UCSD-AML1 (cell line): ENCODE data around the gene DLGAP4.
"Not testable (repeated sequence)": the region's sequence is repeated elsewhere in the genome, so short reads cannot be mapped to it uniquely, and the experiment has no call there.

Experiments
- DNase-seq: peaks from one replicate; lab custom pipeline; 2025; ENCODE audit not compliant: unreplicated experiment; lab: John Stamatoyannopoulos, UW

Gene DLGAP4

DNA sequence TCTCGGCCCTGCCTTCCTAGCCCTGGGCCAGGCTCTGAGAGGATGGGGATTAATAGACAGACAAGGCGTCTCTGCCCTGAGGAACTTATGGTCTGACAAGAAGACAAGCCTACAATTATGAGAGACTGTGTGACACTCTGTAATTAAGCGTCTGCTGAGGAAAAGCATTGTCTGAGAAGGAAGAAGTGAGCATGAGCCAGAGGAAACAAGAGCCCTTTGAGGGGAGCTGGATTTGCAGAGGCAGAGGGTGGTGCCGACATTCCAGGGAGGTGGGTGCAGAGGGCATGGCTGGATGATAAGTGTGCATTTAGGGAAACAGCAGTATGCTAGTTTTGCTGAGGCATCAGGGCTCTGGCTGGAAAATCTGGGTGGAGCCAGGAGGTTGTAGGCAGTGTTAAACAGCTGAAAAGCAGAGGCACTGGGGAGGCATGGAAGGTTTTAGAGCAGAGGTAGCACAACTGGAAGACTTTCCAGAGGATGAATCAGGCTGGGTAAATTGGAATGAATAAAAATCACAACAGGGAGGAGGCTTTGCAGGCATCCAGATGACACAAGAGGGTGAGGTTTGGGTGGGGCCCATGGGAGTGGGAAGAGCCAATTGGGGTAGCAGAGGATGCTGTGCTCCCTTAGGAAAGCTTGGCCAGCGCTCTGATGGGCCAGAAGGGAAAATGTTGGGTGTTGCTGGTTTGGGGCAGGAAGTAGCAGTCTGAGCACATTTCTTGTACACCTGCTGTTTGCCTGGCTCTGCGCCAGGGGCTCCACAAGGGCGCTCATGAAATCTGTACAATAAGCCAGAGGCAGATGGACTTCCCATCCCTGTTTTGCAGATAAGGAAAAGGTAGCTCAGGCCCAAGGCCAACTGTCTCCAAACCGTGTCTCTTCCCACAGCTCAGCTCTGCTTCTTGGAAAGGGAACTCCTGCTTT, 161.2 kb downstream of the DLGAP4 start:
- no peak for DNase-seq

DNA sequence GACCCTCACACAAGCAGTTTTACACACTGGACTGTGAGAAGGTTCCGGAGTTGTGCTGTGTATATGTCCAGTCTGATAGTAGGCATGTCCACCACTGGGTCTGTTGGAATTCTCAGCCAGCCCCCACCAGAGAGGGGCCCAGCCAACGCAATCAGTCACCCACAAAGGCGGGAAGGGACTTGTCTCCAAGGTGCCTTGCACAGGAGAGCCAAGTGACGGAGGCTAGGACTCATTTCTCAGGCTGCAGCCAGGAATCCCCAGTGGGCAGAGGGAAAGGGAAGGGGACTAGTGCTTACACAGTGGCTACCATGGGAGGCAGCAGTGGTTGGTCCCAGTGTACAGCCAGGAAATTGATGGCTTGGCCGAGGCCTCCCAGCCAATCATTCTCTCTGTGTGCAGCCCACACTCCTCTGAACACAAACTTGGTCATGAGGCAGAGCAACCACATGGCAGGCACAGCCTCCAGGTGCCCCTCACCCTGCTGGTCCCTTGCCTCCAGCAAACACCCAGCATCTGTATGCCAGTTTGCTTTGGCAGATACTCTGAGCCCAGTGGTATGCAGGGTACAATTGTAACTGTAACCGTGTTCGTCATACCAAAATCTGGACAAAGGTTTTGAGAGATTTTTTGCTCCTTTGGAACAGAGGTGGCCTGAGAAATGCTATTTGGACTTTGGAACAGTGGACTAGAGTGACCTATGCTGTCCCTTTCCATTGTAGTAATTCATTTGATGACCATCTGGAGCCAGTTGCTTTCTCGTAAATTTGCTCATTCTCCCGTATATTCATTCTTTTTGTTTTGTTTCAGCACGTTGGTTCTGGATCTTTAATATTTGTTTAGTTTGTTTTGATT, 162.2 kb downstream of the DLGAP4 start:
- DNase-seq = no peak

DNA sequence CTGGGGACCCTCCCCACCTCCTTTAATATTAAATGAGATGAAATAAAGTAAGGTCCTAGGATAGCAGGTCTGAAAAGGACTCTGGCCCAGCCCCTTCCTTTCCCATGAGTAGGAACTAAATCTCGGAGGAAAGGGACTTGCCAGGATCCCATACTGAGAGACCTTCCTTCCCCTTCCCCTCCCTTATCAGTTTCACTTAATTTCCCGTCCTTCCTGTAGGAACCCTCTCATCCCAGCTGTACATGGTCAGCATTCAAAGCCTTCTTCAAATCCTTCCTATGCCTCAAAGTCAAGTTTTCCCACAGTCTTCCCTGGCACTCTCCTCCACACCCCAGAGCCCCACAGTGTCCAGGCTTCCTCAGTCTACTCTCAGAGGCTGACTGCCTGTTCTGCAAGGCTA, 163.8 kb downstream of the DLGAP4 start:
- DNase-seq = no peak

DNA sequence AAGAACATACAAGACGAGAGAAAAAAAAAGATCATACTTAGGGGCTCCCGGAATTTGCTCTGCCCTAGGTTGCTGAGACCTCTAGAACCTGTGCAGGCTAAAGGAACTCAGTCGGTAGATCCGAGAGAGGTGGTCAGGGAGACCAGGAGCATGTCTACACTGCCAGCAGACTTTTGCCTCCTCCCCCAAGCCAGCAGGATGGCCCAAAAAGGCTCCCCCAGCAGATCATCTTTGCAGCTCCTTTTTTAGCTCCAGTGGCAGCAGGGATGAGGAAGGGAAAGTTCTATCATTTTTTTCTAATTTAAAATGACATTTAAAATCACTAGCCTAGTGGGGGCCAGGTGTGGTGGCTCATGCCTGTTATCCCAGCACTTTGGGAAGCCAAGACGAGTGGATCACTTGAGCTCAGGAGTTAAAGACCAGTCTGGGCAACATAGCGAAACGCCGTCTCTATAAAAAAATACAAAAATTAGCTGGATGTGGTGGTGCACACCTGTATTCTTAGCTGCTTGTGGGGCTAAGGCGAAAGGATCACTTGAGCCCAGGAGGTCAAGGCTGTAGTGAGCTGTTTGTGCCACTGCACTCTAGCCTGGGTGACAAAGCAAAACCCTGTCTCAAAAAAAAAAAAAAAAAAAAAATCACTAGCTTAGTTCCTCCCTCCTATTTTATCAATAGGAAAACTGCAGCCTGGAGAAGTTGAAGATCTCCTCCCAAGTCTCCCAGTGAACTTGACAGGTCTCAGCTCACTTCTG, 165.9 kb downstream of the DLGAP4 start:
- no peak for DNase-seq

DNA sequence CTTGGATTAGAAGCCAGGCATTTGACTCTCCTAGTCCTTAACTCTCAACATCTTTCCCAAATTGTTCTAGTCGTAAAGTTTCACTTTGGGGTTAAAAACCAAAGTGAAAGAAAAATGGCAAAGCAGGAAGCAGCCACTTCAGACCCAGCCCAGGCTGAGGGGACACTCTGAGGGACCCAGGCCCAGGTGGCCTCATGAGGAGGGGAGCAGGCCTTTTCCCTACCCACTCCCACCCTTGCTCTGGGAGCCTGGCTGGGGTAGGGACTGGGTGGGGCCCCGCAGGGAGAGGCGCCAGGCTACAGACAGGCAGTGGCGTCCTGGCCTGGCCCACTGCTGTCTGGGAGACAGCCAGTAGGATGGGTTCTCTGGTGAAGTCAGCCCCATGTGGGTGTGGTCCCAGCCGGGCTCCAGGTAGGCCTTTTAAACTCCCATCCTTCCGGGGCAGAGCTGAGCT, 166.5 kb downstream of the DLGAP4 start:
- no peak for DNase-seq

DNA sequence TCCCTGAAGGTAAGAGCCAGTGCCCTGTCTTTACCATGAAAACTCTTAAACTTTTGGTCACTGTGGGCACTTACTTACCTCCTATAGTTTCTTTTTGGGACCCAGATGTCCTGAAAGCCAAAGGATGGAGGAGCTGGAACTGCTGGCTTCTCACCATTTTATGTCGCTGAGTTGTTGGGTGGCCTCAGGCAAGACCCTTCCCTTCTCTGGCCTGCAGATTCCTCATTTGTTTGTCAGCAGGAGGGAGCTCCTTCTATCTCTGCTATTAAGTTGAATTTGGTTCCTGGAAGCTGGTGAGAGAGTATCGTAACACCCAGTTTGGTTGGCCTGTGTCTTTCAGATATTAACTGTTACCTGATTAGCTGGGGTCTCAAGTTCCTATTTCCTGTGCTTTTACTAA, 167.0 kb downstream of the DLGAP4 start:
- DNase-seq = no peak

DNA sequence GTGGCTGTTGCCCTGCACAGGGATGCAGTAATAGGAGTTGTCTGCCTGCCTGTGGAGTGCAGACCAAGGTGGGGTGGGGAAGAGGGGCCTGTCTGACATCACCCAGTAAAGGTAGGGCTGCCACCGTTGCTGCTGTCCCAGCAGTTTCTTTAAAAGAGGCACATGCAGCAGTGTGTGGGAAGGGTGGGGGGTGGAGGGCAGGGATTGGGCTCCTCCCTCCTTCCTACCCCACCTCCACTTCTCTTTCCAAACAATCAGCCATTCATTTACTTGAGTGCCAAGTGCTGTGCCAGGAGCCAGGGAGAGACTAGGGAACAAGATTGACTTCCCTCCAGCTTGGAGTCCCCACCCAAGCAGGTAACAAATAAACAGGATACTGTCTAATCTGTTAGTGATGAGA, 168.4 kb downstream of the DLGAP4 start:
- DNase-seq = no peak

DNA sequence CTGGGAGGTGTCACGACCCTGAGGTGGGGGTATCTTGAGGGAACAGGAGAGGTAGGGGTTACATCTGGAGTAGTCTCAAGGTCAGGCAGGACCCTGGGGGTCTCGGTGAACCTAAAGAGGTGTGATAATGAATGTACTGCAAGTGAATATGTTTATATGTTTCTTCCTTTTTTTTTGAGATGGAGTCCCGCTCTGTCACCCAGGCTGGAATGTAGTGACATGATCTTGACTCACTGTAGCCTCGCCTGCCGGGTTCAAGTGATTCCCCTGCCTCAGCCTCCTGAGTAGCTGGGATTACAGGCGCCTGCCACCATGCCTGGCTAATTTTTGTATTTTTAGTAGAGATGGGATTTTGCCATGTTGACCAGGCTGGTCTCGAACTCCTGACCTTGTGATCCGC, 168.9 kb downstream of the DLGAP4 start:
- DNase-seq = not testable (repeated sequence)

DNA sequence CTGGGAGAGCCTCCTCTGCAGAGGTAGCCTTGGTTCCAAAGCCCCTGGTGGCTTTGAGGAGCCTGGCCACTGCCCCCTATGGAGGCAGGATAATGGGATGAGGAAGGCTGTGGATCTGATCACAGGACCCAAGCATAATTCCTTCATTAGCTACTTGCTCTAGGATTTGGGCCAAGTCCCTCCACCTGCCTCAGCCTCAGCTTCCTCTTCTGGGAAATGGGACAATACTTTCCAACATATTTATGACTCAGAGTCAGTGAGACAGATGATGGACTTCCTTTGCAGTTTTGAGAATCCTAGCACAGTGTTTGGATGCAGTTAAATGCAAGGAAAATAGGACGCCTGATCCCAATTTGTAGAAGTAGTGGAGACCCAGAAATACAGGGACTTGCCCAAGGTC, 171.3 kb downstream of the DLGAP4 start:
- DNase-seq = no peak

DNA sequence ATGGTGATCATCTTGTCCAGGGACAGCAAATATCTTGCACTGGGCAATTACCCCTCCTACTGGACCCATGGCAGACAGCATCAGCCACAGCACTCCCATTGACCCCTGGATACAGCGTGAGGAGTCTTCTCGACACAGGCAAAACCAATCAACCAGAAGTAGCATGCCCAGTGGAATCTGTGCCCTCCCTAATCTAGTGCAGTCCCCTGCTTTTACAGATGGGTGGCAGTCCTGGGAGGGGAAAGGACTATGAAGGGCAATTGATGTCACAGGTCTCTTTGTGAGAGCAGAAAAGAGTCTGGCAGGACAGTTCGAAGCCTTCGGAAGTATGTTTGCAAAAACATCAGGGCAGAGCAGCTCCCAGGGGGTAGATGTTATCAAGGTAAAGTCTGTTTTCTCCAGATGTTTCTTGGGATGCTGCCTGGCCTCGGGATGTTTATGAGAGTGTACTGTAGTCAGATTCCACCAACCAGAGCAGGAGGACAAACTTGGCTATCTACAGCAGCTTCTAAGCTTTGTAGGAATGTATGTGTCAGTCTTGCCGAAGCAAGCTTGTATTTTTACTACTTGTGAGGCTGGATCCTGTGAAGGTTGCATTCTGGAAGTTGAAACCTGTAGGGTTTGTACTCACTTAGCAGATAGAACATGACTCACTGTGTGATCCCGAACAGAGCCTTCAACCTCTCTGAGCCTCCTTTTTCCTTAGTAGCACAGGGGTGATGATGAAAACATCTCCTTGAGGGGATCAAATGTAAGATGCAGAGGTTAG, 172.2 kb downstream of the DLGAP4 start:
- DNase-seq = no peak

DNA sequence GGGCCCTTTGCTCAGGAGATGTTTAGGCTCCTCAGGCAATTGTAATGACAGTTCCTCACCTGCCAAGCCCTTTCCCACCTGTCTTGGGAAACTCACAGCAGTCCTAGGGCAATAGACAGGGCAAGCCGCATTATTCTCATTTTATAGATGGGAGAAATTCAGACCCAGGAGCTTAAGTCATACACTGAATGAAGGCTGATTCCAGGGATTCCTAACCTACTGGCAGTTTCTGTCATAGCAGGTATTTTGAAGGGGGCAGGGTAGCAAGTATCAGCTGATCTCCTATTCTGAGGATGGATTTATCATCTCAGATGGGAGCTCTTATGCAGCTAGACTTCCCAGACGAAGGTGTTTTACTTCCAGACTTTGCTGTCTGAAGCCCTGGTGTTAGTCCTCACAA, 173.8 kb downstream of the DLGAP4 start:
- DNase-seq = no peak

DNA sequence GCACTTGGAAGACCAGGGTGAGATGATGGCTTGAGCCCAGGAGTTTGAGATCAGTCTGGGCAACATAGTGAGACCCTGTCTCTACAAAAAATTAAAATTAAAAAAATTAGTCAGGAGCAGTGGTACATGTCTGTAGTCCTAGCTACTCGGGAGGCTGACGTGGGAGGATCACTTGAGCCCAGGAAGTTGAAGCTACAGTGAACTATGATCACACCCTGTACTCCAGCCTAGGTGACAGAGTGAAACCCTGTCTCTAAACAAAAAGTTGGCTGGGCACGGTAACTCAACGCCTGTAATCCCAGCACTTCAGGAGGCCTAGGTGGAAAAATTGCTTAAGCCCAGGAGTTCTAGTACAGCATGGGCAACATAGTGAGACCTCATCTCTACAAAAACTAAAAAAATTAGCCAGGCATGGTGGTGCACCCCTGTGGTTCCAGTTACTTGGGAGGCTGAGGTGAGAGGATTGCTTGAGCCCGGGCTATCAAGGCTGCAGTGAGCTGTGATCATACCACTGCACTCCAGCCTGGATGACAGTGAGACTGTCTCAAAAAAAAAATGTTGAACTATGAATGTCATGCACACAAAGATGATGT, 174.4 kb downstream of the DLGAP4 start:
- DNase-seq = no peak

DNA sequence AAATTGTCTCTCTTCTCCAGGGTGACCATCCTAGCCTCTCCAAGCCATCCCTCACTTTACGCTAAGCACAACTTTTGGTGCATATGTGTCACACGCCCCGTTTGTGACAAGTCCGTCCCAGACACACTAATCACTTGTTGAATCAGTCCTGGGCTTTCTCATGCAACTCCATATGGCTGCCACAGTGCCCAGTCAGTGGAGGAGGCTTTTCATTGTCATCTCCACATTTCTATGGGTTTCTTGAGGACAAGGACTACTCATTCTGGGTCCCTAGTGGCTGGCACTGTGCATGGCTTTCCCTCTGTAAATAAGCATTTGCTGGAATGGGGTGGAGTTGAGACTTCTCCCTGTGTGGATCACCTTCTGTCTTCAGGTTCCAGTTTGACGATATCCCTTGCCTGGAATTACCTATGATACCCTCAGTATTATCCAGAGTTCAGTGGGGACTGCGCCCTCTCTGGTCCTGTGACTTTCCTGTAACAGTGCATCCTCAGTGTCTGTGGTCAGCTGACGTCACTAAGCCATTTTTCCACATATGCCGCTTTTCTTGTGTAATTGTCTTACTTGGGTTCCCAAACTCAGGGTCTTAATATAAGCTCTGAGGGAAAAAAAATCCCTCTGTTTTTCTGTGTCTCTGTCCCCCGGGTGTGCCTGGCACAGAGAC, 175.4 kb downstream of the DLGAP4 start:
- no peak for DNase-seq

DNA sequence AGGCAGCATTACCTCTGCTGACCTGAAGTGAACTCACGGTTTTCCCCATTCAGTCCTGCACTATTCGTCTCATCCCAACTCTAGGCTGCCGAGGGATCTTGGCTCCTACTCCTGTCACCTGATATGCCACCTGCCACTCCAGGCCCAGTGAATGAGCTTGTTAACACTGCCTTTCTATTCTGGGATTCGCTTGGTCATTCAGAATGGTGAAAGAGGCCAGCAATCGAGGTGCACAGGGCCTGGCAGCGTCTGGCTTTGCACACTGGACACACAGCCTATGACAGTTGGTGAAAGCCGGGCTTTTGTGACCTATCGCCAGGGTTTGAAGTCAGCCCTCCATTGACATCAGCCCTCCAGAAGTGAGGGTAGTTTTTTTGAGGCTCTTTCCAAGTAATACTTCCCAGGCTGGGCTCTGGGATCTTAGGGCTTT, 175.9 kb downstream of the DLGAP4 start:
- DNase-seq = no peak

DNA sequence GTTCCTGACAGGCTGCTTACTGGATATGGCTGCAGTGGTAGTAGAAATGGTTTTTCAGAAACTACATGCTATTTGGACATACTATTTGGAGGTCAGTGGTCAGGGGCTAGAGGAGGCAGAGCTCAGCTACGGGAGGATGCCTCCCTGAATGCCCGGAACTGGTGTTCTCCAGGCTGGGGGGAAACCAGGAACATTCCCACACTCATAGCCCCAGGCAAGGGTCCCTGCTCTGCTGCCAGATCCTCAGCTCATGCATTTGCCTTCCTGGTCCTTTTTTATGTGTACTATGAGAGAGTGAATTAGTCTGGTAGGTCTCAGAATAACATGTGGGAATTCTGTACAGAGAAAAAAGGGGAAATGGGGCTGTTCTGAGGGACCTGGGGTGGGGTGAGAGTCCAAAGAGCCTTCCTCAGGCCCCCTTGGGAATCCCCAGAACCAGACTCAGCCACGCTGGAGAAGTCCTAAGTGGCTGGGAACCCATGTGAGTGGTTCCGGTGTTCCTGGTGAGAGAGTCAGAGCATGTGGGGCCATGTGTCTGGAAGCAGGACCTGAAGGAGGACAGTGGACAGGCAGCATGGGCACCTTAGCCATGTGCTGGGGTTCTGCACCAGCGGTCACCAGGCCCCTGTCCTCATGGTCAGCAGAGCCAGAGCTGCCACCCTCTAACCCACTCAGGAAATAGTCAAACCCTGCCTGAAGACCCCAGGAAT, 177.2 kb downstream of the DLGAP4 start:
- no peak for DNase-seq

DNA sequence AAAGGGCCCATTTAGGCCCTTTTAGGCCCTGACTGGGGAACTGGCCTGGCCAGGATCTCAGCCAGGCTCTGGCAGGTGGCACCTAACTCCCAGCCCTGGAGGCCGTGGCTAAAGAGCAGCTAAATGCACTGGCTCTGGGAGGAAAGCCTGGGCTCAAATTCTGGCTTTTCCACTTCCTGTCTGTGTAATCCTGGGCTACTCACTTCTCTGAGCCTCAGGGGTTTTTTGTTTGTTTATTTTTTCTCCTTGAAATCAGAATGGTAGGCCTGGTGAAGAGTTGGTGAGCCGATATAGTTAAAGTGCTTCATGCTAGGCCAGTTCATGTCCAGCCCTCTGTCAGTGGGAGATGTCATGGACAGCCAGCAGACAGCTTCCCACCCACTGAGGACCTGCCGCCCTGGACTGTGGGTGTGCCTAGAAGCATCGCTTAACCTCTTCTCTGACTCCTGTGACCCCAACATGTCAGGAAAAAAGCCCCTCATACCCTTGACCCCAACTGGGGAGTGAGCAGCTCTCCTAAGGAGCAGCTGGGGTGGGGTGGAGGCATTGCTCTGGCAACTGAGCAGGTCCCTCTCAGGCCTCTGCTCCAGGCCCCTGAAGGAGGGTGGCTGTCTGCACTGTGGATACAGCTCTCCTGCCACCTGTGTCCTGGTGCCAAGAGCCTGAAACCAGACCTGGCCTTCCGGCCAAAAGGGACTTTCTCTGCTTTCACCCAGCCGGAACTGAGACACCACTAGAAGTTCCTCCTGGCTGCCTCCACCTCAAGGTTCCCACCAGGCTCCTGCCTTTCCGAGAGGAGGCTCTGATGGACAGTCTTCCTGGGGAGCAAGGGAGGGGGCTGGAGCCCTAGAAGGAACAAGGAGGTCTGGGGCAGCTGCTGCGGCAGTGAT, 178.0 kb downstream of the DLGAP4 start:
- DNase-seq = no peak

DNA sequence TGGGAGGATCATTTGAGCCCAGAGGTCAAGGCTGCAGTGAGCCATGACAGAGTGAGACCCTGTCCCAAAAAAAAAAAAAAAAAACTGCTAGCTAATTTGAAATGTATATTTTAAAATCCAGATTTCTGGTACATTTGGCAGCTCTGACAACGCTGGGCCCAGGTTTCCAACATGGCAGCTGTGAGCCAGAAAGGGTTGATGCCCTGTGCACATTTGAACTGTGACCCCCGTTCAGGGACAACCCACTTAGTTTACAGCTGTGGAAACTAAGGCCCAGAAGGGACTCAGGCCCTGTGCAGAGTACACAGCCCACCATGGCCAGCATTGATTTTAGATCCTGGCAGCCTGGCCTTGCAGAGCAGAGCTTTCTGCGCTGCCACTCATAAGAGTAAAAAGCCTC, 179.1 kb downstream of the DLGAP4 start:
- DNase-seq = no peak

DNA sequence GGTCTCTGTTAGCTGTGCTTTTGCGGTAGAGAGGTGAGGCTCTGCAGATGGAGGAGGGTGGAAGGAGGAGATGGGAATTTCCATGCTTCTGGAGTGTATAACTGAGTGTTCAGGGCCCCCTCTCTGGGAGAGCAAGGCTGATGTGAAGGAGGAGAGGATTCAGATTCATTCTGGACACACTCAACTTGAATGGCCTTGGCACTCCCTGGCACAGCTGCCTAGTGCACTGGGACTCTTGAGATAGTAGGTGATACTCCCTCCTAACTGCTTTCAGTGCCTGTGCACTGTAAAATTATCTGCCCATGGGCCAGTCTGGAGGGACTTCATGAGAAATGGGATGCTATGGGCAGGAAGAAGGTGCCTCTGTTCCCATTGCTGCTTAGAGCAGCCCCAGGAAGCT, 180.9 kb downstream of the DLGAP4 start:
- DNase-seq = no peak
